ENCODE results near the gene LAMC2.

LAMC2 gene

DNA sequence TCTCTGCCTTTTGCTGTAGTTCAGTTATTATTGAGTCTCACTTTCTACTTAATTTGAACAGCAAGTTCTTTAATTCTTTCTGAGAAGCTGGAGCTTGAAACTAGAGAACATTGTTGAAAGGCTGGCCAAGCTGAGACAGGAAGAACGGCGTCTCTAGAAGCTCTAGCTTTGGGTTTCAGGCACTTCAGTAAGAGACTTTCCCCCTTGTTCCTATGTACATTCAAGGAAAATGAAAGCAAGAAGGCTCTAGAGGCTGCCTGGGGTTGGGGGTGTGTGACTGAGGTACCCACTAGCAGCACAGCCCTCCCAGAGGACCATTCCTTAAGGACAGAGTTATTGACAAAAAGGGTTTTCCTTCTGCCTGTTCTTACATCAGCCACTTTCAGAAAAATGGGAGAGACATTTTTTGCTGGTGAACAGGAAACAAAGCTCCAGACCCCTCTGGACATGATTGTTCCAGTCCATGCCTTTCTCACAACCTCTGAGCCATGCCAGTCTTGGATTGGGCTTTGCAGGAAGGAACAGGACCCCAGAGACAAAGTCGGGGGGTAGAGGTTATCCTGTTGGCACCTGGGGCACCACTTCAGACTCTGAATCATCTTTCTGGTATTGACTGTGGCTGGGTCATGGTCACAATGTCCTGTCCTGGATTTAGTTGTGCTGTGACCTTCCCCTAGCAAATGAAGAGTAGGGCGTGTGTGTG, 63.1 kb downstream of the LAMC2 start:
- POLR2A ChIA-PET (ENCODE audit: low non-redundant PET): no interaction called here
- no peak for DNase-seq (ENCODE audit: low spot score)
- TF ChIP-seq, protein P1, sequence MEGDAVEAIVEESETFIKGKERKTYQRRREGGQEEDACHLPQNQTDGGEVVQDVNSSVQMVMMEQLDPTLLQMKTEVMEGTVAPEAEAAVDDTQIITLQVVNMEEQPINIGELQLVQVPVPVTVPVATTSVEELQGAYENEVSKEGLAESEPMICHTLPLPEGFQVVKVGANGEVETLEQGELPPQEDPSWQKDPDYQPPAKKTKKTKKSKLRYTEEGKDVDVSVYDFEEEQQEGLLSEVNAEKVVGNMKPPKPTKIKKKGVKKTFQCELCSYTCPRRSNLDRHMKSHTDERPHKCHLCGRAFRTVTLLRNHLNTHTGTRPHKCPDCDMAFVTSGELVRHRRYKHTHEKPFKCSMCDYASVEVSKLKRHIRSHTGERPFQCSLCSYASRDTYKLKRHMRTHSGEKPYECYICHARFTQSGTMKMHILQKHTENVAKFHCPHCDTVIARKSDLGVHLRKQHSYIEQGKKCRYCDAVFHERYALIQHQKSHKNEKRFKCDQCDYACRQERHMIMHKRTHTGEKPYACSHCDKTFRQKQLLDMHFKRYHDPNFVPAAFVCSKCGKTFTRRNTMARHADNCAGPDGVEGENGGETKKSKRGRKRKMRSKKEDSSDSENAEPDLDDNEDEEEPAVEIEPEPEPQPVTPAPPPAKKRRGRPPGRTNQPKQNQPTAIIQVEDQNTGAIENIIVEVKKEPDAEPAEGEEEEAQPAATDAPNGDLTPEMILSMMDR (conservative IDR thresholded peaks at IDR 0.05; ENCODE audit: low read depth): no peak
- H3K27ac ChIP-seq: peak overlapping the region; percentile 53; the same call in 1 of the 2 replicates
- CTCF ChIA-PET: interaction anchor here (0.8 kb wide), 1 partner anchor 14 kb away, joined by 4 read pairs; no protein-coding TSS in a partner anchor

- H3K27ac ChIP-seq: peak overlapping the region; percentile 53; the same call in 1 of the 2 replicates
- ChIA-PET POLR2A (ENCODE audit: low non-redundant PET) (no interaction called here), CTCF (no interaction called here)
- TF ChIP-seq, protein P1 (conservative IDR thresholded peaks at IDR 0.05; ENCODE audit: low read depth): no peak
- no peak for DNase-seq (ENCODE audit: low spot score)
Observed at GRCh38 chr1:183249941-183250452, 63.9 kb downstream of the LAMC2 start.

DNA sequence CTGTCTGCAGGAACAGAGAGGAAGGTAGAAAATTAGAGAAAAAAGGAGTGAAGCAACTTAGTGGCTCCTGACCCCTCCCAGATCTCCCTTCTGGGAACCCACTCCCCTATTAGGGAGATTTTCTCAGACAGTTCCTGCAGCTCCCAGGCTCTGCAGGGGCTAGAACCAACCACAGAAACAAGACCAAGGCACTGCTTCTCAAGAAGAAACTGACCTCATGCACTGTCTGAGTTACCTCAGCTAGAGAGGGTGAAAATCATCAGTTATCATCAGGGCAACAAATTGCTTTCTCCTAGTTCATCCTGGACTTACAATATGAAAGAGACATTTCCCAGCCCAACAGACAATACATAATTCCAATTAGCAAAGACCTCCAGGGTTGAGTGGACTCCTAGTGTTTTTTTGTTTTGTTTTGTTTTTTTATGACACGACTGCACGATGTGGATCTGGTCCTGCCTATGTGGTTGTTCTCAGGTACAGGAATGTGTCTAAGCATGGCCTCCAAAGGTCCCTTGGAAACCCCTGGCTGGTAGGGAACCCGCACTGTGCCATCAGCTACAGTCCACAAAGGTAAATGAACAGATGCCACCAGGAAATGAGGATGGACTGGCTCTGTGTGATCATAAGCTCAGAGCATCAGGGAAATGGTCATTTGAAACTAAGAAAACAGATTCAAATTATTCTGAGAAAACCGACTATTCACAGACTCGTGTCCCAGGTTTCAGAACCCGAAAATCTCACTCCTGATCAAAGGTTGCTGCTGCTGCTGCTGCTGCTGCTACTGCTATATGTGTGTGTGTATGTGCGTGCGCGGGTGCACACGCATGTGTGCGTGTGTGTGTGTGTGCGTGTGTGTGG, 65.3 kb downstream of the LAMC2 start:
- ChIA-PET POLR2A (ENCODE audit: low non-redundant PET) (no interaction called here), CTCF (no interaction called here)
- TF ChIP-seq, protein P1 (conservative IDR thresholded peaks at IDR 0.05; ENCODE audit: low read depth): no peak
- DNase-seq (ENCODE audit: low spot score): no peak
- H3K27ac ChIP-seq: peak overlapping the region; percentile 32; the same call in 1 of the 2 replicates

GRCh38 chr1:183251959-183252450, 65.9 kb downstream of the LAMC2 start:
- peak overlapping the region; percentile 32 for H3K27ac ChIP-seq
- TF ChIP-seq, protein P1 (conservative IDR thresholded peaks at IDR 0.05; ENCODE audit: low read depth): no peak
- ChIA-PET CTCF (no interaction called here), POLR2A (ENCODE audit: low non-redundant PET) (no interaction called here)
- DNase-seq (ENCODE audit: low spot score): no peak

DNA sequence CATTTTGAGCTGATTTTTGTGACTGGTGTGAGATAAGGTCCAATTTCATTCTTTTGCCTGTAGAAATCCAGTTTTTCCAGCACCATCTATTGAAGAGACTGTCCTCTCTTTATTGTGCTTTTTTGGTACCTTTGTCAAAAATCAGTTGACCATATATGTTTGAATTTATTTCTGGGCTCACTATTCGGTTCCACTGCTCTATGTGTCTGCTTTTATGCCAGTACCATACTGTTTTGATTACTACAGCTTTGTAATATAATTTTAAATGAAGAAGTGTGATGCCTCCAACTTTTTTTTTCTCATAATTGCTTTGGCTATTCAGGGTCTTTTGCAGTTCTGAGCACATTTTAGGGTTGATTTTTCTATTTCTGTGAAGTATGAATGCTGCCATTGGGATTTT, 69.0 kb downstream of the LAMC2 start:
- no peak overlapping the region for H3K27ac ChIP-seq
- ChIA-PET POLR2A (ENCODE audit: low non-redundant PET) (no interaction called here), CTCF (no interaction called here)
- TF ChIP-seq, protein P1 (conservative IDR thresholded peaks at IDR 0.05; ENCODE audit: low read depth): no peak
- DNase-seq (ENCODE audit: low spot score): no peak

DNA sequence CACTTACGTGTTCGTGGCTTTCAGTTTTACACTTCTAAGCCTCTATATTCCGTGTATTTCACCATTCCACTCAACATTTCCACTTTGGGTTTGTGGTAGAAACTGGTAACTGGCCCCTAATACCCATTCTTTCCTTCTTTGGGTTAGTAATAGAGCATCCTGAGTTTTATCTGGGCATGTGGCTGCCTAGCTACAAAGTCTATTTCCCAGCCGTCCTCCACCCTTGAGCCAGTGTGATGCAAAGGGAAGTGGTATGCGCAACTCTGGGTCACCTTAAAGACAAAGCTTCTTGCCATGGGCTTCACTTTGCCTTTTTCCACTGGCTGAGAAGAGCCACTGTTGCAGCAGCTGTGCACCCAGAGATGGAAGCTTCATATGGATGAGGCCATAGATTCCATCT, 73.9 kb downstream of the LAMC2 start:
- H3K27ac ChIP-seq: no peak overlapping the region
- ChIA-PET POLR2A (ENCODE audit: low non-redundant PET) (no interaction called here), CTCF (no interaction called here)
- no peak for DNase-seq (ENCODE audit: low spot score)
- TF ChIP-seq, protein P1 (conservative IDR thresholded peaks at IDR 0.05; ENCODE audit: low read depth): no peak
